ELF-1 (cell line): ENCODE data around the gene C2orf42.
"Not testable (repeated sequence)": the region's sequence is repeated elsewhere in the genome, so short reads cannot be mapped to it uniquely, and the experiment has no call there.

Source experiments
- DNase-seq: peaks from one replicate; pipeline ENCODE4 v3.0.0-alpha.2; 2016; ENCODE audit warnings: low read depth, low spot score

Gene C2orf42

GRCh38 chr2:70173520-70173919, 17.3 kb downstream of the C2orf42 start:
- no peak for DNase-seq

- not testable (repeated sequence) for DNase-seq
Measured at GRCh38 chr2:70169654-70170245, 21.1 kb downstream of the C2orf42 start.

GRCh38 chr2:70161069-70161534, 29.7 kb downstream of the C2orf42 start:
- DNase-seq = no peak

- no peak for DNase-seq
Measured at GRCh38 chr2:70160545-70160944, 30.3 kb downstream of the C2orf42 start.

- not testable (repeated sequence) for DNase-seq
Measured at GRCh38 chr2:70149130-70149686, 41.6 kb downstream of the C2orf42 start.

- not testable (repeated sequence) for DNase-seq
Measured at GRCh38 chr2:70148211-70148760, 42.5 kb downstream of the C2orf42 start.

GRCh38 chr2:70145851-70146739, 44.7 kb downstream of the C2orf42 start:
- DNase-seq = no peak

GRCh38 chr2:70145144-70145490, 45.7 kb downstream of the C2orf42 start:
- no peak for DNase-seq

GRCh38 chr2:70144443-70145143, 46.2 kb downstream of the C2orf42 start:
- no peak for DNase-seq

GRCh38 chr2:70143314-70144150, 47.3 kb downstream of the C2orf42 start:
- peak; percentile 37 for DNase-seq

GRCh38 chr2:70142590-70143313, 48.1 kb downstream of the C2orf42 start:
- peak; percentile 100 for DNase-seq

GRCh38 chr2:70141902-70142589, 48.8 kb downstream of the C2orf42 start:
- no peak for DNase-seq

GRCh38 chr2:70141212-70141901, 49.5 kb downstream of the C2orf42 start:
- DNase-seq = peak; percentile 94

- DNase-seq = no peak
Measured at GRCh38 chr2:70140791-70141211, 50.0 kb downstream of the C2orf42 start.

GRCh38 chr2:70134323-70134983, 56.4 kb downstream of the C2orf42 start:
- DNase-seq = not testable (repeated sequence)

GRCh38 chr2:70133491-70134322, 57.1 kb downstream of the C2orf42 start:
- DNase-seq = no peak

GRCh38 chr2:70133127-70133452, 57.7 kb downstream of the C2orf42 start:
- DNase-seq = no peak
